Measurements from ENCODE around the gene SNW1.

- TF ChIP-seq CTCF (IDR thresholded peaks at IDR 0.05), result peak; percentile 65
- no peak for TF ChIP-seq REST (IDR thresholded peaks at IDR 0.05; ENCODE audit: insufficient read depth in 1 of 2, low read depth in 2 of 2, low read length in 1 of 2)
- TF ChIP-seq POLR2AphosphoS5 (IDR thresholded peaks at IDR 0.05; ENCODE audit: low read depth, low read length), result no peak
- TF ChIP-seq TCF7L2 (IDR thresholded peaks at IDR 0.05; ENCODE audit: low read depth, low read length), result no peak
- TF ChIP-seq SIN3A (IDR thresholded peaks at IDR 0.05; ENCODE audit: borderline replicate concordance, insufficient read depth, low read depth, low read length), result no peak
Observed at GRCh38 chr14:77804592-77804991, 43.6 kb upstream of the SNW1 start.

Data from Panc1 (cell line).